HG03097 (cell line): Measurements from ENCODE around the gene SLC26A1.
A peak's percentile ranks its signal among the peaks of the same experiment; 100 is the strongest.

ENCODE experiments used
- ATAC-seq: cut with Tn5 transposase; IDR thresholded peaks from one replicate; pipeline ENCODE4 v1.9.1; 2021; ENCODE audit not compliant: unreplicated experiment, low FRiP score

SLC26A1 gene

GRCh38 chr4:1014291-1015167, 21.3 kb upstream of the SLC26A1 start:
- ATAC-seq: no peak

DNA sequence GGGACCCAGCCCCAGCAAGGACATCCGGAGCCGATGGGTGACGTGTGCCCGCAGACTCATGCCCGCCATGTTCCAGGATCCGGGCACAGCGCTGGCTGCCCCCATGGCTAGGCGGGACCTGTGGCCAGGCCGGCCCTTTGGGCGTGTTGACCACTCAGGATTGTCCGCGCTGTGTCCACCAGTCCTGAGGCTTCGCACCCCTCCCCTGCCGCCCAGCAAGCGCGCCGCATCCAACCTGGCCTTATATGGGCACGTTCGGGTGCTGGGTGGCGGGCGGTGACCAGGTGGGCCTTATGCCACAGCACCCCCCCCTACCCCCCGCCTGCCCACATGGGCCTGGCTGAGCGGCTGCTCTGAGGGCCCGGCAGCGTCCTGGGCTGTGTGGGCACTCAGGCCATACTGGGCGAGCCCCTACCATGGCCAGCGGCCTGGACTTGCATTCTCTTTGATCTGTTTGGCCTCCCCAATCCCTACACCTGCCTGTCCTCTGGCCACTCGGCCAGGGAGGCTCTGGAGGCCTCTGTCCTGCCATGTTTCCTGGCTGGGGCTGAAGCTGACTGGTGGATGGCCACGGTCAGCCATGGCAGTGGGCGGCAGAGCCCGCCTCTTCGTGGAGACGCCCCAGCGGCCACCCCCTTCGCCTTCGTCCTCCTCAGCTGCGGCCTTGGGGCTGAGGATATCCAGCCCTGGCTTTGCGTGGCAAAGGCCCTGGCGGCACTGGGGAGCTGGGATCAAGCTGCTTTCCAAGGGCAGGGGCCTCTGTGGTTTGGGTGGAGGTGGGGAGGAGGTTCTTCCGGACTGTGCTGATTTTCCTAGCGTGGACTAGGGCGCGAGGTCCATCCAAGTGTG, 20.2 kb upstream of the SLC26A1 start:
- no peak for ATAC-seq

DNA sequence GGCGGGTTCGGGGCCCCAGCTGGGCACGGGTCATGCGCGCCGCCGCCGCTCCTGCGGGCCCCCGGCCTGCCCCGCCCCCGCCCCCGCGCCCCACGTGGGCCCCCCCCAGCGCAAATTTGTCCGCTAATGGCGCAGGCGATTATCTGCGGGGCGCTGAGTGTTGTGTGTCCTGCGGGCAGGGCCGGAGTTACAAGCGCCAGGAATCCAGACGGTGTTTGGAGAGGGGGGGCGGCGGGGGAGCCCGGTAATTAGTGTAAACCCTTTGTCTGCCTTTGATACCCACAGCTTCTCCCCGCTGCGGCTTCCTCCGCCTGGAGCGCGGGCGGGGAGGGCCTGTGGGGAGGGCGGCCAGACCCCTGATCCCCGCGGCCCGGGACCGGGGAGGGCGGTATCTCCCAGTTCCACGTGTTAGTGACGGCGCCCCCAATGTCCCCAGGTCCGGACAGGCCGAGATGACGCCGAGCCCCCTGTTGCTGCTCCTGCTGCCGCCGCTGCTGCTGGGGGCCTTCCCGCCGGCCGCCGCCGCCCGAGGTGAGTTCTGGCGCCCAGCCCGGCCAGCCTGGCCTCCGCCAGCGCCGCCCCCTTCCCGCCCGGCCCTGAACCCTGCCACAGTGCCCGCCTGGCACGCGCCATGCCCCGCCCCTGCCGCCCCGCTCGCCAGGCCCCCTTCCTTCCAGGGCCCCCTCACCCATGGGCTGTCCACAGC, 19.0 kb upstream of the SLC26A1 start:
- ATAC-seq: no peak

- ATAC-seq: no peak
Measured at GRCh38 chr4:1011666-1012033, 18.4 kb upstream of the SLC26A1 start.

DNA sequence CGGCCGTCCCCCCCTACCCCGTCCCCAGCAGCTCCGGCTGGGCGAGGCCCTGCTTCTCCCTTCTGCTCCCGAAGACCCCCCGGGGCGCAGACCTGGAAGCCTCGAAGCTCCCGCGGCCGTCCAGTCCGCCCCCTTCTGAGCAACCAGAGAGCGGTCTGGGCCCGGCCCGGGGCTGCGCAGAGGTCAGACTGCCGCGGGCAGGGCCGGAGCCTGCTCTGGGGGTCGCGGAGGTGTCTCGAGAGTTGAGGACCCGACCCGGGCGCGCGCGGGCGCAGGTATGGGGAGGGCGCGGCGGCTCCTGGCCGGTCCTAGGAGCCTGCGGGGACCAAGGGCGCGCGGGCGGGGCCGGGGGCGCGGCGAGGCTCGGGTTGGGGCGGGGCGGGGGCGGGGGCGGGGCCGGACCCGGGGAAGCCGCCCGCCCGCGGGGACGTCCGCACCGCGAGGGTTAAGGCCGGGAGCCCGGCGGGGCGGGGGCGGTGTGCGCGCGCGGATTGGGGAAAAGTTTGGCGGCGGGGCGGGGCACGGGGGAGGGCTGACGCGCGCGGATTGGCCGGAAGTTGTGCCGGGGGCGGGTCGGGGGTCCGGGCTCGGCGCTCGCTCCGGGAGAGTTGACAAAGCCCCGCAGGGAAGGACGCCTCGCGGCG, 17.9 kb upstream of the SLC26A1 start, which contains the start of gene FGFRL1:
Gene FGFRL1, plus strand, starts transcription at position 605 of the 644 bp plus-strand sequence. CDS start 860 bp downstream, outside the sequence.
- no peak for ATAC-seq

- no peak for ATAC-seq
Measured at GRCh38 chr4:1010395-1011021, 17.3 kb upstream of the SLC26A1 start.

DNA sequence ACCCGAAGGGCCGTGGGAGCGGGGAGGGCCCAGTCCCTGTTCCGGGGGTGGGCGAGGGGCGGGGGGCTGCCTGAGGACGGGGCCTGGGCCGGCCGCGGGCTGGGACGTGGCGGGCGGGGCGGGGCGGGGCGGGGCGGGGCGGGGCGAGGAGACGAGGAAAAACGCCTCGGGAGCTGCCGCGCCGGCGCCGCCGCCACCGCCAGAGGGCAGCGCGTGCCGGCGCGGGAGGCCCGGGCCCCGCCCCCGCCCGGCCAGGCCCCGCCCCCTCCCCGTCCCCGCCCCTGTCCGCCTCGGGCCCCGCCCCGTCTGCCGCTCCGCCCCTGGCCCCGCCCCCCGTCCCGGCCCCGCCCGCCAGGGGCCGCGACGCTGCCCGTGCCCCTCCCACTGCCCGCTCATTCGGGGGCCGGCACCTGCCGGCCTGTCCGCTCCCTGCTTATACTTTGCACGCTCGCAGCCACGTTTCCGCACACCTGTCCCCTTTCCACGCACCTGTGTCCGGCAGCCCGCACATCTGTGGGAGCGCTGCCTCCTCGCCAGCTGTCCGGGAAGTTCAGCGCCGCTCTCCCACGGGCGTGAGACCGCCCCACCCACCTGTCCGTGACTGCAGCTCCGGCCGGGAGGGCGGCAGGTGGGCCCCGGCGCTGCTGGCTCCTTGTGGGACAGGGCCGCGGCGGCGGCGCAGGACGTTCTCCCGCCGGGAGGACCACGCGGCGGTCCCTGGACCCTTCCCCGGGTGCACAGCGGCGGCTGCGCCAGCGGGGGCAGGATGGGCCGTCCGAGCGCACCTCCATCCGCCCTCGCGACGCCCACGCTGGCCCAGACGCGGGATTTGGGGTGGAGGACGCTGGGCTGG, 16.6 kb upstream of the SLC26A1 start:
- peak; percentile 33 for ATAC-seq

GRCh38 chr4:1008840-1009541, 15.8 kb upstream of the SLC26A1 start:
- ATAC-seq: peak; percentile 16

DNA sequence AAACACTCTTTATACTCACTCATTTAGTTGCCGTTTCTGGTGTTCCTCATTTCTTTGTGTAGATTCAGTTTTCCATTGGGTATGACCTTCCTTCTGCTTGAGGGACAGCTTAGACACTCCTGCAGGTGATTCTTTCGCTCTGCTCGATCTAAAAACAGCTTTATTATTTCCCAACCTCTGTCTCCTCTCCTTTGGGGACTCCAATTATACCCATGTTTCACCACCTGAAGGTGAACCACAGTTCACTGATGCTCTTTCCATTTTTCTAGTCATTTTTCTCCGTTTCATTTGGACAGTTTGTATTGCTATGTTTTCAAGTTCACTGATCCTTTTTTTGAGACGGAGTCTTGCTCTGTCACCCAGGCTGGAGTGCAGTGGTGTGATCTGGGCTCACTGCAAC, 13.7 kb upstream of the SLC26A1 start:
- ATAC-seq: no peak

GRCh38 chr4:1004557-1005485, 11.6 kb upstream of the SLC26A1 start:
- no peak for ATAC-seq

DNA sequence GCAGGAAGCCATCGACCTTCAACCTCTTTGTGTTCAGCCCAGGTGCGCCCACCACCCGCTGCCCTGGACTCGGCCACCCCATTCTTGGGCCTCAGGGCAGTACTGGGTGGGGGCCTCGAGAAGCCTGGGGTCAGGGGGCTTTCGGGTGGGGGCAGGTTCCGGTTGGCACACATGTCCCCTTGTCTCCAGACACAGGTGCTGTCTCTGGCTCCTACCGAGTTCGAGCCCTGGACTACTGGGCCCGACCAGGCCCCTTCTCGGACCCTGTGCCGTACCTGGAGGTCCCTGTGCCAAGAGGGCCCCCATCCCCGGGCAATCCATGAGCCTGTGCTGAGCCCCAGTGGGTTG, 10.8 kb upstream of the SLC26A1 start:
- no peak for ATAC-seq

- ATAC-seq: no peak
Measured at GRCh38 chr4:1003271-1004070, 10.3 kb upstream of the SLC26A1 start.

GRCh38 chr4:1002631-1003251, 9.5 kb upstream of the SLC26A1 start:
- no peak for ATAC-seq

- ATAC-seq: no peak
Measured at GRCh38 chr4:1002131-1002630, 9.0 kb upstream of the SLC26A1 start.

DNA sequence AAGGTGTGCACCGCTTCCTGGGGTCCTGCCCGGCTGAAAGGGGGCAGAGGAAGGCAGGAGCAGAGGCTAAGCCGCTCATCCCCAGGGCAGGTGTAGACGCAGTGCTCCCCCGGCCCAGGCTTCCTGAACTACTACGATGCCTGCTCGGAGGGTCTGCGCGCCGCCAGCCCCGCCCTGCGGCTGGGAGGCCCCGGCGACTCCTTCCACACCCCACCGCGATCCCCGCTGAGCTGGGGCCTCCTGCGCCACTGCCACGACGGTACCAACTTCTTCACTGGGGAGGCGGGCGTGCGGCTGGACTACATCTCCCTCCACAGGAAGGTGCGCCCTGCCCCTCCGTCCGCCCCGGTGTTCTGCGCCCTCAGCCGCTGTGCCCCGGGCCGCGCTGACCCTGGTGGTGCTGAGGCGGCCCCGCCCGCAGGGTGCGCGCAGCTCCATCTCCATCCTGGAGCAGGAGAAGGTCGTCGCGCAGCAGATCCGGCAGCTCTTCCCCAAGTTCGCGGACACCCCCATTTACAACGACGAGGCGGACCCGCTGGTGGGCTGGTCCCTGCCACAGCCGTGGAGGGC, 8.4 kb upstream of the SLC26A1 start:
- ATAC-seq: no peak
